Kidney (tissue), 14 donors: ENCODE results near the gene RHBDF2. TPM values are rescaled to one million over a fixed set of nuclear protein-coding genes. Genes with fewer than 3 reads are reported as not detected.

Experiments
- DNase-seq, 5 donors: peaks; one replicate each; pipeline ENCODE4 v3.0.0-alpha.2; 2013 to 2020
- FAIRE-seq: peaks from 2 replicates; lab custom pipeline; 2012; peaks lifted over from hg19 to GRCh38; lab: Jason Lieb, UNC
- H3K27ac ChIP-seq, 2 donors: one replicate each; pipeline ENCODE4 v1.7.0; 2013; ENCODE audit warnings: low read depth in 2 of 2, low read length in 2 of 2, inconsistent platforms in 1 of 2
- H3K27me3 ChIP-seq: one replicate; pipeline ENCODE4 v1.7.1; 2013; ENCODE audit warnings: low read length, inconsistent platforms; ENCODE audit not compliant: control insufficient read depth, insufficient read depth
- H3K36me3 ChIP-seq, 3 donors: one replicate each; pipeline versions ENCODE4 v1.7.0 to v1.7.1; 2013; ENCODE audit warnings: low read length in 3 of 3, control low read depth in 1 of 3, inconsistent platforms in 1 of 3; ENCODE audit not compliant: insufficient read depth in 3 of 3, control insufficient read depth in 2 of 3
- H3K4me1 ChIP-seq, 3 donors: one replicate each; pipeline versions ENCODE4 v1.7.0 to v1.7.1; 2013; ENCODE audit warnings: low read length in 3 of 3, inconsistent platforms in 1 of 3, low read depth in 1 of 3; ENCODE audit not compliant: control insufficient read depth in 2 of 3, insufficient read depth in 2 of 3
- H3K4me3 ChIP-seq, 3 donors: one replicate each; pipeline versions ENCODE4 v1.7.0 to v1.8.1; 2013; ENCODE audit warnings: low read length in 3 of 3, control low read depth in 1 of 3, inconsistent platforms in 1 of 3
- H3K9ac ChIP-seq, 3 donors: one replicate each; pipeline versions ENCODE4 v1.7.0 to v1.7.1; 2013; ENCODE audit warnings: low read length in 3 of 3, control low read depth in 1 of 3, inconsistent platforms in 1 of 3
- H3K9me3 ChIP-seq, 3 donors: one replicate each; pipeline versions ENCODE4 v1.7.0 to v1.7.1; 2013; ENCODE audit warnings: low read length in 3 of 3, control low read depth in 1 of 3, inconsistent platforms in 1 of 3; ENCODE audit not compliant: control insufficient read depth in 2 of 3, insufficient read depth in 1 of 3
- CTCF ChIP-seq: IDR thresholded peaks from 3 replicates; pipeline ENCODE4 v1.5.1; 2012; ENCODE audit warnings: mild to moderate bottlenecking, moderate library complexity, borderline replicate concordance; ENCODE audit not compliant: insufficient read depth; ENCODE audit errors: extremely low read depth
- intact Hi-C: fragments of 100-400 bp; cut with DNase I; formaldehyde crosslinking; loops from one replicate; pipeline ENCODE4 v1.11.1; 2022
- polyA plus RNA-seq: library from polyadenylated mRNA; stranded (reverse); fragments of 350-450 nt; fragmentation: Illumina TruSeq; extraction: RNeasy Lipid Tissue Mini Kit (QIAGEN cat#74804); gene quantifications from one replicate; pipeline ENCODE4 v1.2.3, GENCODE V29; 2014; ENCODE audit warnings: low read depth, low replicate concordance; ENCODE audit not compliant: insufficient read depth
- total RNA-seq: library from RNA; stranded (reverse); fragmentation: NEBNext Ultra II Directional; extraction: Animal tissue kit (Norgen Biotek cat#: 25700); gene quantifications from one replicate; pipeline ENCODE4 v1.2.1, GENCODE V29; 2021
- donor health status: control.
- donor health status: control.
- donor health status: control.
- donor health status: control.
- donor health status: control.
- donor health status: DM: yes; HTN: yes; CAD: no.
- donor health status: Normal renal cell carcinoma (clear cell type).

The RHBDF2 gene
- total and polyA plus RNA-seq, 2 donors from 2014 or later: 6.8 to 58.6 TPM

GRCh38 chr17:76462556-76463290 is 38.5 kb downstream of the RHBDF2 start:
- peak in 1 of 5 donors; percentile 52 for DNase-seq
- FAIRE-seq: no peak
- TF ChIP-seq CTCF: no peak
- Histone ChIP-seq H3K4me1 (no peaks in the 10 kb centered on the region), H3K36me3 (no peaks in the 10 kb centered on the region), H3K9ac (no peak overlapping the region), H3K4me3 (no peak overlapping the region), H3K27me3 (no peaks in the 10 kb centered on the region), H3K9me3 (no peaks in the 10 kb centered on the region), H3K27ac (no peak overlapping the region)
- intact Hi-C loops: loop anchor here (5.0 kb wide), 1 partner anchor 45 kb away; no protein-coding TSS in a partner anchor

GRCh38 chr17:76461765-76462555 is 39.3 kb downstream of the RHBDF2 start:
- no peak overlapping the region for H3K27ac ChIP-seq
- H3K9ac ChIP-seq: no peak overlapping the region
- DNase-seq (peak in 1 of 5 donors; percentile 29), FAIRE-seq (no peak)
- intact Hi-C loops: loop anchor here (5.0 kb wide), 1 partner anchor 45 kb away; no protein-coding TSS in a partner anchor
- no peaks in the 10 kb centered on the region for H3K36me3 ChIP-seq
- no peaks in the 10 kb centered on the region for H3K27me3 ChIP-seq
- H3K9me3 ChIP-seq: no peaks in the 10 kb centered on the region
- no peak overlapping the region for H3K4me3 ChIP-seq
- H3K4me1 ChIP-seq: no peaks in the 10 kb centered on the region
- TF ChIP-seq CTCF: no peak

- no peak for TF ChIP-seq CTCF
- no peaks in the 10 kb centered on the region for H3K9me3 ChIP-seq
- H3K4me1 ChIP-seq: no peaks in the 10 kb centered on the region
- FAIRE-seq: no peak
- DNase-seq: peak in 1 of 5 donors; percentile 15
- no peak overlapping the region for H3K27ac ChIP-seq
- H3K27me3 ChIP-seq: no peaks in the 10 kb centered on the region
- H3K4me3 ChIP-seq: no peak overlapping the region
- intact Hi-C loops: loop anchor here (5.0 kb wide), 1 partner anchor 48 kb away; no protein-coding TSS in a partner anchor
- no peaks in the 10 kb centered on the region for H3K36me3 ChIP-seq
- H3K9ac ChIP-seq: no peak overlapping the region
Measured at GRCh38 chr17:76459674-76460073, 41.5 kb downstream of the RHBDF2 start.
